DOHH2 (cell line): ENCODE results near the gene MYO1D.

ENCODE experiments used
- H3F3A ChIP-seq: fragments of 200-600 bp; sonication (generic), shearing (Covaris generic); 2 replicates; pipeline ENCODE4 v1.6.0; 2016; ENCODE audit warnings: antibody characterized with exemption, mild to moderate bottlenecking; ENCODE audit not compliant: control insufficient read depth, insufficient read depth
- H3K27ac ChIP-seq: fragments of 200-600 bp; sonication (generic); 2 replicates; pipeline ENCODE4 v1.5.1; 2014; ENCODE audit warnings: low read depth, mild to moderate bottlenecking, low read length, moderate library complexity
- H3K27me3 ChIP-seq: fragments of 200-600 bp; sonication (generic); 2 replicates; pipeline ENCODE4 v1.6.1; 2014; ENCODE audit warnings: mild to moderate bottlenecking, low read length, mixed read lengths; ENCODE audit not compliant: control insufficient read depth
- H3K36me3 ChIP-seq: fragments of 200-600 bp; sonication (generic); 2 replicates; pipeline ENCODE4 v1.6.1; 2014; ENCODE audit warnings: mild to moderate bottlenecking, low read length, moderate library complexity, mixed read lengths; ENCODE audit not compliant: control insufficient read depth
- H3K4me1 ChIP-seq: fragments of 200-600 bp; sonication (generic); 2 replicates; pipeline ENCODE4 v1.6.1; 2014; ENCODE audit warnings: mild to moderate bottlenecking, low read length, mixed read lengths; ENCODE audit not compliant: control insufficient read depth
- H3K4me2 ChIP-seq: fragments of 200-600 bp; sonication (generic); 2 replicates; pipeline ENCODE4 v1.6.0; 2014; ENCODE audit warnings: mild to moderate bottlenecking, low read length, moderate library complexity
- H3K4me3 ChIP-seq: fragments of 200-600 bp; sonication (generic); 2 replicates; pipeline ENCODE4 v1.5.1; 2014; ENCODE audit warnings: mild to moderate bottlenecking, low read length, mixed read lengths
- H3K79me2 ChIP-seq: fragments of 200-600 bp; sonication (generic); 2 replicates; pipeline ENCODE4 v1.6.1; 2014; ENCODE audit warnings: mild to moderate bottlenecking, low read length, mixed read lengths; ENCODE audit not compliant: control insufficient read depth
- H3K9me2 ChIP-seq: fragments of 200-600 bp; sonication (generic); replicated peaks from 2 replicates; pipeline ENCODE4 v1.6.1; 2014; ENCODE audit warnings: mild to moderate bottlenecking, low read length, mixed read lengths; ENCODE audit not compliant: control insufficient read depth
- H3K9me3 ChIP-seq: fragments of 200-600 bp; sonication (generic); 2 replicates; pipeline ENCODE4 v1.6.1; 2014; ENCODE audit warnings: antibody characterized with exemption, low read length, mixed read lengths; ENCODE audit not compliant: control insufficient read depth, insufficient read depth
- H4K20me1 ChIP-seq: fragments of 200-600 bp; sonication (generic); 2 replicates; pipeline ENCODE4 v1.6.0; 2014; ENCODE audit warnings: low read depth, mild to moderate bottlenecking, antibody characterized with exemption, low read length, moderate library complexity; ENCODE audit not compliant: control insufficient read depth, insufficient read depth
- EZH2phosphoT487 ChIP-seq: fragments of 200-600 bp; sonication (generic); IDR thresholded peaks from 2 replicates; pipeline ENCODE4 v1.6.1; 2017; ENCODE audit warnings: borderline replicate concordance, mild to moderate bottlenecking, antibody characterized with exemption, low read length, moderate library complexity, mixed read lengths
- TF ChIP-seq, protein P1 (sequence below): fragments of 200-600 bp; sonication (generic); IDR thresholded peaks from one replicate; pipeline ENCODE4 v1.5.1; 2014; ENCODE audit warnings: antibody characterized with exemption, mild to moderate bottlenecking, low read depth, low read length; ENCODE audit not compliant: poor library complexity, severe bottlenecking

The MYO1D gene

GRCh38 chr17:32873114-32873513, 3.8 kb downstream of the MYO1D start:
- H3K36me3 ChIP-seq, result no peaks in the 10 kb centered on the region
- no peaks in the 10 kb centered on the region for H3K79me2 ChIP-seq
- H3K9me2 ChIP-seq, result no peaks in the 10 kb centered on the region
- H3K4me2 ChIP-seq, result no peak overlapping the region
- H3K27me3 ChIP-seq, result peaks cover 23% of the 10 kb centered on the region
- H3F3A ChIP-seq, result no peaks in the 10 kb centered on the region
- no peaks in the 10 kb centered on the region for H3K9me3 ChIP-seq
- no peak overlapping the region for H3K4me3 ChIP-seq
- TF ChIP-seq, protein P1, sequence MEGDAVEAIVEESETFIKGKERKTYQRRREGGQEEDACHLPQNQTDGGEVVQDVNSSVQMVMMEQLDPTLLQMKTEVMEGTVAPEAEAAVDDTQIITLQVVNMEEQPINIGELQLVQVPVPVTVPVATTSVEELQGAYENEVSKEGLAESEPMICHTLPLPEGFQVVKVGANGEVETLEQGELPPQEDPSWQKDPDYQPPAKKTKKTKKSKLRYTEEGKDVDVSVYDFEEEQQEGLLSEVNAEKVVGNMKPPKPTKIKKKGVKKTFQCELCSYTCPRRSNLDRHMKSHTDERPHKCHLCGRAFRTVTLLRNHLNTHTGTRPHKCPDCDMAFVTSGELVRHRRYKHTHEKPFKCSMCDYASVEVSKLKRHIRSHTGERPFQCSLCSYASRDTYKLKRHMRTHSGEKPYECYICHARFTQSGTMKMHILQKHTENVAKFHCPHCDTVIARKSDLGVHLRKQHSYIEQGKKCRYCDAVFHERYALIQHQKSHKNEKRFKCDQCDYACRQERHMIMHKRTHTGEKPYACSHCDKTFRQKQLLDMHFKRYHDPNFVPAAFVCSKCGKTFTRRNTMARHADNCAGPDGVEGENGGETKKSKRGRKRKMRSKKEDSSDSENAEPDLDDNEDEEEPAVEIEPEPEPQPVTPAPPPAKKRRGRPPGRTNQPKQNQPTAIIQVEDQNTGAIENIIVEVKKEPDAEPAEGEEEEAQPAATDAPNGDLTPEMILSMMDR, result no peak
- TF ChIP-seq EZH2phosphoT487, result no peak
- no peaks in the 10 kb centered on the region for H4K20me1 ChIP-seq
- H3K4me1 ChIP-seq, result peaks cover 15% of the 10 kb centered on the region
- no peak overlapping the region for H3K27ac ChIP-seq

DNA sequence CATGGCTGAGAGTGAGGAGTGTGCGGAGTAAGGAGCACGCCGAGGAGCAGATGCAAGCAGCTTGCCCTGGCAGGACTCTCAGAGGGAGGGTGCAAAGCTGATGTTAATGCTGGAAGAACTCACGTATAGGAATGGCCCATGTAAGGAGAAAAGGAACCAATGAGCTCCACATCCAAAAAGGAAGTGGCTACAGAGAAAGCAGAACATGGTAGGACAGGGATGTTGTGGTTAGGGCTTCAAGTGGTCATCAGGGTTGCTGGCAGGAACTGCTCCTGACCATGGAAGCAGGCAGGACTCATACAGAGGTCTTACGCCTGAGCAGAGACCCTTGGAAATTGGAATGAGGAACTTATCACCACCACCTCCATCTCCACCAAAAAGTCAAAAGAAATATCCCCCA, 5.2 kb downstream of the MYO1D start:
- Histone ChIP-seq H3K27ac (no peak overlapping the region), H3K27me3 (peaks cover 23% of the 10 kb centered on the region), H3K4me1 (peaks cover 7% of the 10 kb centered on the region), H3K4me3 (no peak overlapping the region), H3K36me3 (no peaks in the 10 kb centered on the region), H4K20me1 (no peaks in the 10 kb centered on the region), H3K9me2 (no peaks in the 10 kb centered on the region), H3K4me2 (no peak overlapping the region), H3K79me2 (no peaks in the 10 kb centered on the region), H3F3A (no peaks in the 10 kb centered on the region), H3K9me3 (no peaks in the 10 kb centered on the region)
- TF ChIP-seq EZH2phosphoT487, result no peak
- TF ChIP-seq, protein P1, result no peak

- Histone ChIP-seq H3F3A (no peaks in the 10 kb centered on the region), H3K4me1 (peaks cover 2% of the 10 kb centered on the region), H4K20me1 (no peaks in the 10 kb centered on the region), H3K79me2 (no peaks in the 10 kb centered on the region), H3K4me3 (no peak overlapping the region), H3K9me2 (no peaks in the 10 kb centered on the region), H3K27me3 (peaks cover 18% of the 10 kb centered on the region), H3K4me2 (no peak overlapping the region), H3K27ac (no peak overlapping the region), H3K36me3 (no peaks in the 10 kb centered on the region), H3K9me3 (no peaks in the 10 kb centered on the region)
- TF ChIP-seq, protein P1, result no peak
- no peak for TF ChIP-seq EZH2phosphoT487
These were observed 6.0 kb downstream of the MYO1D start for GRCh38 chr17:32870969-32871368.
